IMR-90 (cell line): ENCODE measurements around the gene RPS8. TPM values are rescaled to one million over a fixed set of nuclear protein-coding genes. Genes with fewer than 3 reads are reported as not detected.
A peak's percentile ranks its signal among the peaks of the same experiment; 100 is the strongest.

Experiments used
- ATAC-seq: fragments of 200-7000 bp; cut with Tn5 transposase; 2 replicates; pipeline ENCODE4 v1.9.1; 2020; ENCODE audit warnings: low read depth, mild to moderate bottlenecking, moderate library complexity
- BruUV-seq: library from RNA; stranded (reverse); fragments of 400-500 nt; replicated peaks from 2 replicates; lab custom pipeline; 2021; lab: Mats Ljungman, UMichigan
- CTCF ChIA-PET: fragments of 300-600 bp; formaldehyde crosslinking; extraction: SDS; loops from one replicate; lab custom pipeline; 2021; ENCODE audit warnings: antibody characterized with exemption; lab: Yijun Ruan, JAX
- POLR2A ChIA-PET: fragments of 300-600 bp; sonication (Branson Sonifier 250); formaldehyde crosslinking; loops from one replicate; lab custom pipeline; 2022; ENCODE audit warnings: antibody characterized with exemption; ENCODE audit not compliant: unreplicated experiment; lab: Charles Lee
- DNase-seq: peaks from one replicate; pipeline ENCODE4 v3.0.0; 2013
- H2AFZ ChIP-seq: replicated peaks from 2 replicates; pipeline ENCODE3; 2013; ENCODE audit warnings: low read length, mild to moderate bottlenecking; ENCODE audit not compliant: poor library complexity
- H2AK5ac ChIP-seq: 2 replicates; pipeline ENCODE4 v1.6.1; 2013; ENCODE audit warnings: low read depth, low read length, inconsistent platforms
- H2AK9ac ChIP-seq: replicated peaks from 2 replicates; pipeline ENCODE3; 2013; ENCODE audit warnings: mild to moderate bottlenecking, low read depth, low read length, moderate library complexity; ENCODE audit not compliant: poor library complexity
- H2BK120ac ChIP-seq: 2 replicates; pipeline ENCODE4 v1.6.1; 2013; ENCODE audit warnings: low read depth, low read length, inconsistent platforms
- H2BK15ac ChIP-seq: 3 replicates; pipeline ENCODE4 v1.6.1; 2013; ENCODE audit warnings: low read depth, low read length, inconsistent platforms
- H2BK20ac ChIP-seq: 2 replicates; pipeline ENCODE4 v1.6.1; 2013; ENCODE audit warnings: low read depth, mild to moderate bottlenecking, inconsistent platforms, low read length, moderate library complexity
- H2BK5ac ChIP-seq: 2 replicates; pipeline ENCODE4 v1.6.1; 2013; ENCODE audit warnings: mild to moderate bottlenecking, low read depth, low read length, inconsistent platforms; ENCODE audit not compliant: poor library complexity, severe bottlenecking
- H3K14ac ChIP-seq: replicated peaks from 2 replicates; pipeline ENCODE4 v1.6.1; 2013; ENCODE audit warnings: low read depth, low read length, inconsistent platforms
- H3K18ac ChIP-seq: 2 replicates; pipeline ENCODE4 v1.6.1; 2013; ENCODE audit warnings: low read depth, low read length, control low read depth
- H3K23ac ChIP-seq: 2 replicates; pipeline ENCODE4 v1.6.1; 2013; ENCODE audit warnings: low read depth, low read length, inconsistent platforms
- H3K27ac ChIP-seq: 2 replicates; pipeline ENCODE4 v1.5.1; 2013; ENCODE audit warnings: mild to moderate bottlenecking, control low read depth, low read length; ENCODE audit not compliant: insufficient read depth
- H3K27me3 ChIP-seq: 2 replicates; pipeline ENCODE4 v1.6.1; 2013; ENCODE audit warnings: low read length; ENCODE audit not compliant: control insufficient read depth, insufficient read depth
- H3K36me3 ChIP-seq: 2 replicates; pipeline ENCODE4 v1.6.1; 2013; ENCODE audit warnings: low read length, mixed read lengths; ENCODE audit not compliant: control insufficient read depth, insufficient read depth
- H3K4ac ChIP-seq: 2 replicates; pipeline ENCODE4 v1.6.1; 2013; ENCODE audit warnings: low read depth, low read length, inconsistent platforms
- H3K4me1 ChIP-seq: 2 replicates; pipeline ENCODE4 v1.6.1; 2013; ENCODE audit warnings: low read length, mixed read lengths; ENCODE audit not compliant: control insufficient read depth, insufficient read depth
- H3K4me2 ChIP-seq: 2 replicates; pipeline ENCODE4 v1.6.1; 2013; ENCODE audit warnings: low read depth, mild to moderate bottlenecking, control low read depth, low read length, moderate library complexity
- H3K4me3 ChIP-seq: 2 replicates; pipeline ENCODE4 v1.5.1; 2013; ENCODE audit warnings: low read depth, mild to moderate bottlenecking, control low read depth, low read length, moderate library complexity; ENCODE audit not compliant: insufficient read depth
- H3K56ac ChIP-seq: 2 replicates; pipeline ENCODE4 v1.6.1; 2013; ENCODE audit warnings: low read length, inconsistent platforms; ENCODE audit not compliant: insufficient read depth; ENCODE audit errors: extremely low read depth
- H3K79me1 ChIP-seq, 2 experiments: 2 replicates each; pipeline ENCODE4 v1.6.1; 2013; ENCODE audit warnings: low read length in 2 of 2, inconsistent platforms in 1 of 2, low read depth in 1 of 2
- H3K9ac ChIP-seq: 2 replicates; pipeline ENCODE4 v1.6.1; 2013; ENCODE audit warnings: low read depth, low read length, control low read depth
- H3K9me1 ChIP-seq: 2 replicates; pipeline ENCODE4 v1.6.1; 2013; ENCODE audit warnings: low read length, inconsistent platforms; ENCODE audit not compliant: insufficient read depth
- H3K9me3 ChIP-seq: 2 replicates; pipeline ENCODE4 v1.6.1; 2013; ENCODE audit warnings: low read length; ENCODE audit not compliant: control insufficient read depth, insufficient read depth
- H4K20me1 ChIP-seq: 2 replicates; pipeline ENCODE4 v1.6.1; 2013; ENCODE audit warnings: low read length, inconsistent platforms; ENCODE audit not compliant: insufficient read depth
- H4K5ac ChIP-seq: 2 replicates; pipeline ENCODE4 v1.6.1; 2013; ENCODE audit warnings: mild to moderate bottlenecking, low read depth, low read length, control low read depth
- H4K8ac ChIP-seq, 2 experiments: 2 replicates each; pipeline ENCODE4 v1.6.1; 2013; ENCODE audit warnings: low read depth in 2 of 2, low read length in 2 of 2, control low read depth in 1 of 2, inconsistent platforms in 1 of 2
- H4K91ac ChIP-seq: 2 replicates; pipeline ENCODE4 v1.6.1; 2013; ENCODE audit warnings: low read depth, low read length, inconsistent platforms; ENCODE audit not compliant: insufficient read depth
- CHD1 ChIP-seq: IDR thresholded peaks from 2 replicates; pipeline ENCODE4 v1.6.1; 2012; ENCODE audit warnings: low read depth, low read length, improper control_type of control experiment
- MAFK ChIP-seq: IDR thresholded peaks from 2 replicates; pipeline ENCODE4 v1.6.1; 2012; ENCODE audit warnings: low read depth, low read length, improper control_type of control experiment
- MAZ ChIP-seq: IDR thresholded peaks from 2 replicates; pipeline ENCODE4 v1.6.1; 2012; ENCODE audit warnings: low read depth, mild to moderate bottlenecking, low read length, improper control_type of control experiment, moderate library complexity, borderline replicate concordance
- NFE2L2 ChIP-seq: fragments of 150-350 bp; IDR thresholded peaks from 2 replicates; pipeline ENCODE4 v1.6.1; 2016; ENCODE audit warnings: low read depth, mild to moderate bottlenecking, low read length
- RFX5 ChIP-seq: IDR thresholded peaks from 2 replicates; pipeline ENCODE4 v1.8.0; 2012; ENCODE audit warnings: low read depth, mild to moderate bottlenecking, low read length, moderate library complexity
- WGBS, 2 experiments: methylation state at CpG; one replicate each; pipeline versions ENCODE4 v1.1.5 to v1.1.7; 2013; ENCODE audit warnings: missing lambda C conversion rate in 2 of 2; ENCODE audit not compliant: insufficient read length in 1 of 2; ENCODE audit errors: extremely low coverage in 2 of 2; 5-methylcytosine and 5-hydroxymethylcytosine counted together
- dilution Hi-C: fragments of 300-500 bp; cut with HindIII; formaldehyde crosslinking; loops from one replicate; pipeline ENCODE4 v1.14.3; 2018; ENCODE audit warnings: low sequenced_read_pairs; ENCODE audit not compliant: unreplicated experiment
- in situ Hi-C: fragments of 300-500 bp; cut with MboI; formaldehyde crosslinking; loops from 3 replicates; pipeline ENCODE4 v1.14.3; 2019; ENCODE audit warnings: low sequenced_read_pairs, inconsistent platforms, mixed read lengths
- intact Hi-C: fragments of 100-400 bp; cut with micrococcal nuclease; formaldehyde crosslinking; loops from 2 replicates; pipeline ENCODE4 v1.10.0; 2022
- polyA plus RNA-seq, 3 experiments: library from polyadenylated mRNA; depleted of rRNA; stranded (reverse); fragments of >200 nt; gene quantifications; 2 replicates each; pipeline ENCODE4 v1.2.3, GENCODE V29; 2012; ENCODE audit warnings: low replicate concordance in 1 of 3
- total RNA-seq: library from RNA; depleted of rRNA; stranded (reverse); fragments of >200 nt; gene quantifications from 2 replicates; pipeline ENCODE4 v1.2.3, GENCODE V29; 2012
- TF ChIP-seq, protein P1 (sequence below): fragments of 150-350 bp; IDR thresholded peaks from 2 replicates; pipeline ENCODE4 v1.6.1; 2016; ENCODE audit warnings: low read depth, mild to moderate bottlenecking, low read length, moderate library complexity, borderline replicate concordance

The RPS8 gene
- total and polyA plus RNA-seq, 2 of the 4 experiments (the other 2 are of a cell fraction), result 2,171 to 2,255 TPM

DNA sequence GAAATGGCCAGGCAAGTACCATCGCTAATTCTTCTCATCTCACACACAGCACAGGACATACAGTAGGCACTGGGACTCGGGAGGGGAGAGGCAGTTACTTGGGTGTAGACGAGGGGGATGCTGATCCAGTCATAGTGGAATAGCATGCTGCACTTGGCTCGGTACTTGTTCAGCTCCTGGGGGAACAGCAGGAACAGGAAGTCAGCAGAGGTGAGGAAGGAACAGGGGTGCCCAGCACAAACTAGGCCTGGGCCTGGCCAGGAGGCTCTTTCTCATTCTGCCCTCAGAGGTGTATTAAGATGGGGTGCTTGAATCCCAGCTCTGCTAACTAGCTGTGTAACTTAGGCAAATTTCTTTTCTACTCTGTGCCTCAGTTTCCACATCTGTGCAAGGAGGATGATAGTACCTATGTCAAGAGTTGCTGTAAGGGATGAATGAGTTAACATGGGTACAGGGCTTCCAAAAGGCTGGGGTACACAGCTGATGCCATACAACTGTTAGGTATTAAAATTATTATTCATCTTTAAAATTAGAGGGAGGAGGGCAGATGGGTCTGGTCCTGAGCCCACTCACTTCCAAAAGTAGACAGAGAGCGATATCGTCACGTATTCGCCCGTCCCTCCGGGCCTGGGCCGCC is 10.3 kb downstream of the RPS8 start:
- dilution Hi-C loops (no loop called here), intact Hi-C loops (no loop called here), in situ Hi-C loops (no loop called here)
- H4K91ac ChIP-seq, result no peak overlapping the region
- no CpG with 5 or more reads among the region's 11 CpGs for WGBS, 2 experiments
- H4K20me1 ChIP-seq, result 0 out of 2 replicates have a peak, but pooled peaks cover 7% of the 10 kb centered on the region
- H3K9me1 ChIP-seq, result 0 out of 2 replicates have a peak, but pooled peaks cover 4% of the 10 kb centered on the region
- H3K4me2 ChIP-seq, result peak overlapping the region; percentile 58; the same call in 1 of the 2 replicates
- H3K27me3 ChIP-seq, result no peaks in the 10 kb centered on the region; the same call in 1 of the 2 replicates
- H3K23ac ChIP-seq, result peak overlapping the region; percentile 51
- H4K8ac ChIP-seq, result peak overlapping the region in 1 of 2 experiments; percentile 79; a peak in 1 of 4 replicates
- H2BK120ac ChIP-seq, result no peak overlapping the region; the same call in 1 of the 2 replicates
- H3K18ac ChIP-seq, result no peak overlapping the region
- H2BK5ac ChIP-seq, result no peak overlapping the region
- H2BK15ac ChIP-seq, result no peak overlapping the region
- DNase-seq, result no peak
- CTCF ChIA-PET, result interaction anchor here (1.4 kb wide), 1 partner anchor 14 kb away, joined by 9 read pairs; the partner anchor contains the start of gene PLK3
- POLR2A ChIA-PET, result no interaction called here
- no peak for TF ChIP-seq MAZ
- no peak for TF ChIP-seq MAFK
- TF ChIP-seq, protein P1, sequence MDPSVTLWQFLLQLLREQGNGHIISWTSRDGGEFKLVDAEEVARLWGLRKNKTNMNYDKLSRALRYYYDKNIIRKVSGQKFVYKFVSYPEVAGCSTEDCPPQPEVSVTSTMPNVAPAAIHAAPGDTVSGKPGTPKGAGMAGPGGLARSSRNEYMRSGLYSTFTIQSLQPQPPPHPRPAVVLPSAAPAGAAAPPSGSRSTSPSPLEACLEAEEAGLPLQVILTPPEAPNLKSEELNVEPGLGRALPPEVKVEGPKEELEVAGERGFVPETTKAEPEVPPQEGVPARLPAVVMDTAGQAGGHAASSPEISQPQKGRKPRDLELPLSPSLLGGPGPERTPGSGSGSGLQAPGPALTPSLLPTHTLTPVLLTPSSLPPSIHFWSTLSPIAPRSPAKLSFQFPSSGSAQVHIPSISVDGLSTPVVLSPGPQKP, result no peak
- no peak for TF ChIP-seq RFX5
- TF ChIP-seq NFE2L2, result no peak
- TF ChIP-seq CHD1, result no peak
- BruUV-seq, result no TSS peak
- H3K9ac ChIP-seq, result no peak overlapping the region
- H3K9me3 ChIP-seq, result no peaks in the 10 kb centered on the region
- H3K36me3 ChIP-seq, result peaks cover 8% of the 10 kb centered on the region
- H2AK9ac ChIP-seq, result no peak overlapping the region
- no peak overlapping the region for H4K5ac ChIP-seq
- peaks cover 0 to 7% of the 10 kb centered on the region in 2 experiments; a peak in 2 of 4 replicates for H3K79me1 ChIP-seq
- H3K56ac ChIP-seq, result no peak overlapping the region
- ATAC-seq, result no peak
- peak overlapping the region; percentile 95 for H2AFZ ChIP-seq
- peaks cover 8% of the 10 kb centered on the region; the same call in 1 of the 2 replicates for H3K4me1 ChIP-seq
- H3K4me3 ChIP-seq, result no peak overlapping the region
- H2BK20ac ChIP-seq, result no peak overlapping the region
- 0 out of 2 replicates have a peak overlapping the region, but pooled peaks have one; percentile 21 for H3K4ac ChIP-seq
- H2AK5ac ChIP-seq, result peak overlapping the region; percentile 80; the same call in 1 of the 2 replicates
- no peak overlapping the region for H3K14ac ChIP-seq
- H3K27ac ChIP-seq, result no peak overlapping the region
